IPS-18a (cell line): ENCODE data around the gene SLC2A2.

Experiments used
- H3K27ac ChIP-seq: one replicate; pipeline ENCODE4 v1.5.1; 2013; ENCODE audit warnings: low read length
- H3K27me3 ChIP-seq: one replicate; pipeline ENCODE4 v1.6.1; 2013; ENCODE audit warnings: mild to moderate bottlenecking, low read length; ENCODE audit not compliant: control insufficient read depth, insufficient read depth
- H3K36me3 ChIP-seq: one replicate; pipeline ENCODE4 v1.6.1; 2013; ENCODE audit warnings: low read depth, low read length; ENCODE audit not compliant: control insufficient read depth
- H3K4me1 ChIP-seq: one replicate; pipeline ENCODE4 v1.6.1; 2013; ENCODE audit warnings: low read depth, low read length; ENCODE audit not compliant: control insufficient read depth
- H3K4me3 ChIP-seq: one replicate; pipeline ENCODE4 v1.5.1; 2013; ENCODE audit warnings: low read length
- H3K9ac ChIP-seq: one replicate; pipeline ENCODE4 v1.6.1; 2013; ENCODE audit warnings: mild to moderate bottlenecking, low read length, moderate library complexity
- H3K9me3 ChIP-seq: one replicate; pipeline ENCODE4 v1.6.1; 2013; ENCODE audit warnings: low read depth, low read length; ENCODE audit not compliant: control insufficient read depth

The SLC2A2 gene

DNA sequence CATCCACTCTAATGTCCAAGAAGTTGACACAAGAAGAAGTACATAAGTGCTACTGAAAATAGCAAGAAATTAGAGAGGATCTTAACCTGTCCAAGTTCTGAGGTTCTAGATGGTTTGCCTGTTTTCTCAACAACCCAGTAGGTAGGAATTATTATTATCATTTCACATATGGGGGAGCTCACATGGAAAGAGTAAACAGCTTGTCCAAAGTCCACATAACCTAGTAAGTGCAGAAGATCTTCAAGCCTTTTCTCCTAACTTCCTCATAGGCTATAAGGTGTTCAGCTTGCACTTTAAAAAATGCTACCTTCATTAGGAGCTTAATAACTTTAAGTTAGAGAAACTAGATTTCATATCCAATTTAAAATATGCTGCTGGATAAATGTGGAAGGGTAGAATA lies 3.0 kb downstream of the SLC2A2 start:
- Histone ChIP-seq H3K9ac (no peak overlapping the region), H3K36me3 (no peaks in the 10 kb centered on the region), H3K9me3 (no peaks in the 10 kb centered on the region), H3K4me3 (no peak overlapping the region), H3K27ac (no peak overlapping the region), H3K27me3 (no peaks in the 10 kb centered on the region), H3K4me1 (no peaks in the 10 kb centered on the region)

DNA sequence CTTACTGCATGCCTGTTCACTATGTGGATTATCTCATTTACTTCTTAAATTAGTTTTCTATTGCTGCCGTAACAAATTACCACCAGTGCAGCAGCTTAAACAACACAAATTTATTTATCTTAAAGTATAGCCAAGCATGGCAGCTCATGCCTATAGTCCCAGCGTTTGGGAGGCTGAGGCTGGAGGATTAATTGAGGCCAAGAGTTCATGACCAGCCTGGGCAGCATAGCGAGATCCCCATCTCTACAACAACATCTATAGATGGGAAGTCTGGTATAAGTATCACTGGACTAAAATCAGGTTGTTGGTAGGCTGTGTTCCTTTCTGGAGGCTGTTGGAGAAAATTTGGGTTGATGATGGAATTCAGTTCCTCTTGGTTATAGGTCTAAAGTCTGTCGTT lies 5.1 kb downstream of the SLC2A2 start:
- no peaks in the 10 kb centered on the region for H3K4me1 ChIP-seq
- no peaks in the 10 kb centered on the region for H3K36me3 ChIP-seq
- H3K27me3 ChIP-seq, result no peaks in the 10 kb centered on the region

DNA sequence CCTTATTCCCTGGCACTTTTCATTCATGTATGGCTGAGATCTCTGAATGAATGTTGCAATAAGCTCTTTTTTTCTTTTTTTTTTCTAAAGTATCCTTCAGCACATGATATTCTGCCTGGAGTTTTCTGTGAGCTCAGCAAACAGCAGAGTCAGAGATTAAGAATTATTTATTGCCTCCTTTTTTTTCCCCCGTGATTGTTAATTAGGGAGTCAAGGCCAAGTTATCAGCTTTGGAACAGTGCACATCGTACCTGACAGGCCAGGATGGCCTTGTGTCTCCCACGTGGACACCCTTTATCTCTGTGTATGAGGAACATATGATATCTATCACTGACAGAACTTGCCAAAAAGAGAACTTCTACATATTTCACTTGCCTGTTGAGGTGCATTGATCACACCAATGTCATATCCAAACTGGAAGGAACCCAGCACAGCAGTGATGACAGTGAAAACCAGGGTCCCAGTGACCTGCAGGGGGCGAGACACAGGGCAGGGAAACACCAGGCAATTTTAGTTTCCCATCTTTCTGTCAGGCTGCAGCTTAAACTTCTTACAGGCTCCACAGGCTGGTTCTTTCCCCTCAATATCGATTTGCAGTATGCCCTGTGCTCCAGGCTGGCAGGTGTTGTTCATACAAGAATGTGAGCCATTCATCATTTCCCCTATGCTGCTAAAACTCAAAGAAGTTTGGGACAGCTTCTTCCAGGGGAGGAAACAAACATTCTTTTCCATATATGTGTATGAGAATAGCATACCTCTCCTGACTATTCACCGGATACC lies 8.2 kb downstream of the SLC2A2 start:
- H3K9me3 ChIP-seq, result no peaks in the 10 kb centered on the region
- H3K9ac ChIP-seq, result no peak overlapping the region
- H3K27me3 ChIP-seq, result no peaks in the 10 kb centered on the region
- no peaks in the 10 kb centered on the region for H3K4me1 ChIP-seq
- H3K4me3 ChIP-seq, result no peak overlapping the region
- no peak overlapping the region for H3K27ac ChIP-seq
- H3K36me3 ChIP-seq, result no peaks in the 10 kb centered on the region

More for the DNA sequence above, 5.1 kb downstream of the SLC2A2 start:
- Histone ChIP-seq H3K9ac (no peak overlapping the region), H3K4me3 (no peak overlapping the region), H3K9me3 (no peaks in the 10 kb centered on the region), H3K27ac (no peak overlapping the region)

DNA sequence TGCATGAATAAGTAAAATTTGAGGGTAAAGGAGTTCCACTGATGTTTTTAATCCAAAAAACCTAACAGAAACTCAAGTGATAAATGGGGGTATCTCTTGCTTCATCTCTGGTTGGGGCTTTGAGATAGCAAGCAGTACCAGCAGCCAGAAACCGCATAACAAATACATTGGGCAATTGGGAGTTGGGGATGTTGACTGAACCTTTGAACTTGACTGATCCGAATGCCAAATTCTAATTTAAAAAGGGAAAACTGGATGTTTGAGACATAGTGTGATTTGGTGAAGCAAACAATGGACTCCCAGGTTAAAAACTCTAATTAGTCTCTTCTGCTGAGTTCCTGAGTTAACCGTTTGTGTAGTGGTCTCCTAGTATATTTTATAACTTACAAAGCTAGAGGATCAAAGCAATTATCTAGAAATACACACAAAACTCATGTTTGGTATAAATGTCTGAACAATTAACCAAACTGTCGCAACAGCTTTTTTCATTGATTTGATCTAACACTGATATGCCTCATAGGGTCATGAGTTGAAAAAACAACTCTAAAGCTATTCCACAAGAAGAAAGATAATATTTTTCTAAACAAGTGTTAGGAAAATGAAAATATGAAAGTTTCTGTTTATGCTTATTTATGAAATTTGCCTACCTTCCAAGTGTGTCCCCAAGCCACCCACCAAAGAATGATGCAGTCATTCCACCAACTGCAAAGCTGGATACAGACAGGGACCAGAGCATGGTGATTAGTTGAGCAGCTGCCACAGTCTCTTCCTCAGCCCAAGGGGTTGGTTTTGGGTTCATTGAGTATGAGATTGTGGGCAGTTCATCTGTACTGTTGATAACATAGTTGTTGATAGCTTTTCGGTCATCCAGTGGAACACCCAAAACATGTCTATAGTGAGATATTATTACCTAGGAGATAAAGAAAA lies 12.4 kb downstream of the SLC2A2 start:
- H3K27ac ChIP-seq, result no peak overlapping the region
- H3K36me3 ChIP-seq, result no peaks in the 10 kb centered on the region
- no peaks in the 10 kb centered on the region for H3K27me3 ChIP-seq
- no peak overlapping the region for H3K4me3 ChIP-seq
- no peaks in the 10 kb centered on the region for H3K9me3 ChIP-seq
- no peaks in the 10 kb centered on the region for H3K4me1 ChIP-seq
- H3K9ac ChIP-seq, result no peak overlapping the region

DNA sequence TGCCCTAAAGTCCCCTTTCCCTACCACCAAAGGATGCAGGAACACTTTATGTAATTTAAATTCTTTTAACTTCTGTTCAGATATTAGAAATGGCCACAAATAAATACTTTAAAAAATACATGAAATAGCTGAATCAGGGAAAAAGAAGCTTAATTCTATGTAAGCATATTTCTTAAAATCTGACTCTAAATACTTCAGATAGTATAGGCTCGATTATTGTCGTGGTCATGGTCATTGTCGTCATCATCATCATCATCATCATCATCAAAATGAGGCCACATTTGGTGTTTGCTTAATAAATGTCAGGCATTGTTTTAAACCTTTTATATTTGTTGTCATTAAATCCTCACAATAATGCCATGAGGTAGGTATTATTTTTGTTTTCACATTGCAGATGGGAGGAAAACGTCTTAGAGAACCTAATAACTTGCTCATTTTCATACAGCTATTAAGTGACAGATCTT lies 14.6 kb downstream of the SLC2A2 start:
- H3K27ac ChIP-seq, result no peak overlapping the region
- no peak overlapping the region for H3K4me3 ChIP-seq
- no peaks in the 10 kb centered on the region for H3K36me3 ChIP-seq

DNA sequence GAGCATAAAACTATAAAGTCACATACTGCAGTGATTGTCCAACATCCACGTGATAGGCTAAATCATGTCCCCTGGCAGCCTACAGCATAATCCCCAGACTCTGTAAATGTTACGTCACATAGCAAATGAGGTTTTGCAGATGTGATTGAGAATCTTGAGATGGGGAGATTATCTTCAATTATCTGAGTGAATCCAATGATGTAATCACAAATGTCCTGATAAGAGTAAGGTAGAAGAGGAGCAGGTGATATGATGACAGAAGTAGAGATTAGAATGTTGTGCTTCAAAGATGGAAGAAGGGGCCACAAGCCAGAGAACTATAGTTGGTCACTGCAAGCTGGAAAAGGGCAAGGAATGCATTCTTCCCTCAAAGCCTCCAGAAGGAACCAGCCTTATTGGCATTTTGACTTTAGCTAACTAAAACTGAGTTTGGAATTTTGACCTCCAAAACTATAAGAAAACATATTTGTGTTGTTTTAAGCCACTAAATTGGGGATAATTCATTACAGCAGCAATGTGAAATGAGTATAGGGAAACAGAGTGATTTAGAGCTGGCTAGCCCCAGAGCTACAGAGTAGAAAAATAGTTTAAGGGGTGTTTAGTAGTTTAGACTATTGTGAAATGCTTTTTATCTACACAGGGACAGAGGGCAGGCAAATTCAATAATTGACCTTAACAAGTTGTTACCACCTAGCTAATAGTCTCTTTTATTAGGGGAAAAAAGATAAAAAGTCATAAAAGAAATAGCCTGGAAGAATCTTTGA lies 15.2 kb downstream of the SLC2A2 start:
- Histone ChIP-seq H3K9me3 (no peaks in the 10 kb centered on the region), H3K27me3 (no peaks in the 10 kb centered on the region), H3K27ac (no peak overlapping the region), H3K9ac (no peak overlapping the region), H3K4me3 (no peak overlapping the region), H3K36me3 (no peaks in the 10 kb centered on the region), H3K4me1 (no peaks in the 10 kb centered on the region)

More for the DNA sequence above, 14.6 kb downstream of the SLC2A2 start:
- Histone ChIP-seq H3K9ac (no peak overlapping the region), H3K4me1 (no peaks in the 10 kb centered on the region), H3K27me3 (no peaks in the 10 kb centered on the region), H3K9me3 (no peaks in the 10 kb centered on the region)

DNA sequence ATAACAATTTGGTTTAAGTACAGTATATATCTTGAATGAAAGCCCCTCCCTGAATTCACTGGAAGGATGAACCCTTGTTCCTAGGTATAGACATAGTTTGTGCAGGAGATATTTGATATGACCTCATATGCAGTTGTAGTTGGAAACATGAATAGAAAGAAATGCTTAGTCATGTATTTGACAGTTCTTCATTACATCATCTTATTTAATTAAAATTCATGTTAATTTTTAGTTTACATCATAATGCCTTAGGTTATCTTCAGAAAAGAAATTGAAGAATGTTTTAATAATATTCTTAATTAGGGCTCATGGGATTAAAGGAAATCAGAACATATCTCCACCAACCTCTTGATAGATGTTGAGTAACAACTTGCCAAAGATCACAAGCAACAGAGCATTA lies 19.2 kb downstream of the SLC2A2 start:
- H3K4me1 ChIP-seq, result no peaks in the 10 kb centered on the region
- no peaks in the 10 kb centered on the region for H3K36me3 ChIP-seq
- H3K27me3 ChIP-seq, result no peaks in the 10 kb centered on the region
- H3K27ac ChIP-seq, result no peak overlapping the region
- H3K4me3 ChIP-seq, result no peak overlapping the region
- no peak overlapping the region for H3K9ac ChIP-seq
- no peaks in the 10 kb centered on the region for H3K9me3 ChIP-seq

DNA sequence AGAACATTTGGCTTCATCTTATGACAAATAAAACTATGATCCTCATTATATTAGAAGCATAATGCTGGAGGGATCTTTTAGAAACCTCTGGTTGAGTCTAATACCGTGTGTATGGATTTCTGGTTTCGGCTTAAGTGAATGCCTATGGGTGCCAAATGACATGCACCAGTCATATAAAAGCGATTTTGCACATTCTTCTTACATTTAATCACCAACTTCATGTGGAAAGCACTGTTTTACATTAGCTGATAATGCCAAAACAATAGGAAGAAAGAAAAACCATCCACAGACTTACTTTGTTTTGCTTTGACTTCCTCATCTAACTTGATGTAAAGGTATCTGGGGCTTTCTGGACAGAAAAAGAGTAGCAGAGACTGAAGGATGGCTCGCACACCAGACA lies 20.9 kb downstream of the SLC2A2 start:
- no peak overlapping the region for H3K9ac ChIP-seq
- H3K27ac ChIP-seq, result no peak overlapping the region
- no peaks in the 10 kb centered on the region for H3K4me1 ChIP-seq
- H3K36me3 ChIP-seq, result no peaks in the 10 kb centered on the region
- H3K9me3 ChIP-seq, result no peaks in the 10 kb centered on the region
- no peaks in the 10 kb centered on the region for H3K27me3 ChIP-seq
- H3K4me3 ChIP-seq, result no peak overlapping the region

DNA sequence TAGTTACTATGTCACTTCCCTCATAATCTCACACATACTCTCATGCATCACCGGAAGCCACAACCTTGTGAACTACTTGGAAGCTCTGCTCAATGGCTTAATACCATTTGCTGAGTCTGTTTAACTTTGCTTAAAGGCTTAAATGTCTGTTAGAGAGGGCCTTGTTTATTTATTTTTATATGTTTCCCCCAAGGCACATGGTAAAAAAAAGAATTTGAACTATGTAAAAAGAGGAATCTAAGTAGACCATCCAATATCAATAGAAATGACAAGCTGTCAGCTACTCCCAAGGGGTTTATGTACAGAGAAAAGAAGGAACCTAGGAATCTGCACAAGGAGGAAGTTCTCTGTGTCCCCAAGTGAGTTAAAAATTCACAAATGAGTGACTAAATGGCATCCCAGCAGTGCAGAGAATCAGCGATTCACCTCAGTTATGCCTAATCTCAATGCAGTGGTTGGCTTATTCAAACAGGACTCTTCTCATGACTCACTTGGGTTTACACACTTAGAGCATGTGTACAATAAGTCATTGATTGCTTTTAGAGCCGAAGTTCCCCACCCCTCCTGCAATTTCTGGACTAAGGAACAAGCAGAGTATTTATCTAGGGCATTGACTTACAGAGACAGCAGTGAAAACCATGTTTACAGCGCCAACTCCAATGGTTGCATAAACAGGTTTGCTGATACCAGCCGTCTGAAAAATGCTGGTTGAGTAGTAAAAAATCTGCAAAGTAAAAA lies 24.4 kb downstream of the SLC2A2 start:
- Histone ChIP-seq H3K27ac (no peak overlapping the region), H3K4me3 (no peak overlapping the region), H3K9ac (no peak overlapping the region), H3K4me1 (no peaks in the 10 kb centered on the region), H3K9me3 (no peaks in the 10 kb centered on the region), H3K36me3 (no peaks in the 10 kb centered on the region), H3K27me3 (no peaks in the 10 kb centered on the region)

DNA sequence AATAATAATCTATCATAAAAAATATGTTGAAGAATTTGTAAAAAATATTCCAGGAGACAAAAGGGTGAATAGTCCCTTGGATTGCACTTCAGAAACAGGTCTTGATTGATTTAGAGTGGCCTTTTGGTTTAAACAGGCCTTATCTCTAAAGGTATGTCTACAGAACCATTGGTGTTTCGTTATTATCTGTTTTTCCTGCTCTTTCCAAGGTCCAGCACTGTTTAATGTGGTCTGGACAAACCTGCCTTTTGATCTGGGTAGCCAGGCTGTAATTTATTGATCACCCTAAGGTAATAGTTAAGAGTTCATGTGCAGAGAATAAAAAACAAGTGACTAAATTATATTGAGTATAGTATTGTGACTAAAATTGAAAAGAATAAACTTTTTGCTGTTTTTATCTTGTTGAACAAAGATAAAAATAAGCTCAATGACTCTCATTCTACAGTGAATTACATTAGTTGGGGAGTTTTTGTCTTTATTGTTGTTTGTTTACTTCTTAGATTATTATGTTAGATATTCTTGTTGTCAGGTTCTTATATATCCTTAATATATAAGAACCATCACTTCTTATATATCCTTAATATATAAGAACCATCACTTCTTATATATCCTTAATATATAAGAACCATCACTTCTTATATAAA lies 25.1 kb downstream of the SLC2A2 start:
- H3K9ac ChIP-seq, result no peak overlapping the region

More for the DNA sequence above, 25.1 kb downstream of the SLC2A2 start:
- no peak overlapping the region for H3K27ac ChIP-seq
- no peaks in the 10 kb centered on the region for H3K36me3 ChIP-seq
- H3K27me3 ChIP-seq, result no peaks in the 10 kb centered on the region
- H3K4me3 ChIP-seq, result no peak overlapping the region
- H3K4me1 ChIP-seq, result no peaks in the 10 kb centered on the region
- H3K9me3 ChIP-seq, result no peaks in the 10 kb centered on the region
